Keratinocyte (primary cell): Measurements from ENCODE around the gene TSHZ1. TPM values are rescaled to one million over a fixed set of nuclear protein-coding genes. Genes with fewer than 3 reads are reported as not detected.

ENCODE experiments used
- DNase-seq: peaks from one replicate; pipeline ENCODE4 v3.0.0-alpha.2; 2011; ENCODE audit warnings: low read depth, missing footprints, low spot score
- FAIRE-seq: peaks from 2 replicates; lab custom pipeline; 2011; peaks lifted over from hg19 to GRCh38; lab: Jason Lieb, UNC
- H2AFZ ChIP-seq: 2 replicates; pipeline ENCODE4 v1.6.0; 2012; ENCODE audit warnings: low read length, control low read depth, inconsistent platforms; ENCODE audit not compliant: control insufficient read depth
- H3K27ac ChIP-seq: 2 replicates; pipeline ENCODE4 v1.5.1; 2011; ENCODE audit warnings: low read length; ENCODE audit not compliant: control insufficient read depth, insufficient read depth
- H3K27me3 ChIP-seq: 3 replicates; pipeline ENCODE4 v1.6.0; 2011; ENCODE audit warnings: low read length; ENCODE audit not compliant: control insufficient read depth, insufficient read depth; ENCODE audit errors: extremely low read depth
- H3K36me3 ChIP-seq, 2 experiments: 2 replicates in 1 of 2; 3 replicates in 1 of 2; pipeline ENCODE4 v1.5.1; 2011; ENCODE audit warnings: low read length in 2 of 2, mild to moderate bottlenecking in 1 of 2; ENCODE audit not compliant: control insufficient read depth in 2 of 2, insufficient read depth in 2 of 2; ENCODE audit errors: extremely low read depth in 1 of 2
- H3K4me1 ChIP-seq: 3 replicates; pipeline ENCODE4 v1.5.1; 2011; ENCODE audit warnings: low read length; ENCODE audit not compliant: control insufficient read depth, insufficient read depth; ENCODE audit errors: extremely low read depth
- H3K4me2 ChIP-seq: 3 replicates; pipeline ENCODE4 v1.6.0; 2011; ENCODE audit warnings: low read depth, low read length; ENCODE audit not compliant: control insufficient read depth, insufficient read depth; ENCODE audit errors: extremely low read depth
- H3K4me3 ChIP-seq, 3 experiments: fragments of 200-600 bp in 1 of 3; sonication (generic) in 1 of 3; 2 replicates in 2 of 3; 3 replicates in 1 of 3; pipeline ENCODE4 v1.5.1; 2011 to 2016; ENCODE audit warnings: low read length in 3 of 3, mild to moderate bottlenecking in 3 of 3, control low read depth in 2 of 3, inconsistent platforms in 1 of 3, low read depth in 1 of 3, mixed read lengths in 1 of 3, mixed run types in 1 of 3, moderate library complexity in 1 of 3; ENCODE audit not compliant: control insufficient read depth in 2 of 3, insufficient read depth in 2 of 3; ENCODE audit errors: extremely low read depth in 1 of 3
- H3K79me2 ChIP-seq: 2 replicates; pipeline ENCODE4 v1.6.0; 2012; ENCODE audit warnings: low read length; ENCODE audit not compliant: control insufficient read depth, insufficient read depth
- H3K9ac ChIP-seq: 3 replicates; pipeline ENCODE4 v1.6.0; 2011; ENCODE audit warnings: low read length; ENCODE audit not compliant: control insufficient read depth, insufficient read depth; ENCODE audit errors: extremely low read depth
- H3K9me1 ChIP-seq: 3 replicates; pipeline ENCODE4 v1.6.0; 2011; ENCODE audit warnings: low read length; ENCODE audit not compliant: control insufficient read depth, insufficient read depth; ENCODE audit errors: extremely low read depth
- H3K9me3 ChIP-seq: 2 replicates; pipeline ENCODE4 v1.5.1; 2012; ENCODE audit warnings: low read depth, low read length; ENCODE audit not compliant: control insufficient read depth
- H4K20me1 ChIP-seq: 3 replicates; pipeline ENCODE4 v1.6.0; 2011; ENCODE audit warnings: low read length; ENCODE audit not compliant: control insufficient read depth, insufficient read depth; ENCODE audit errors: extremely low read depth
- CTCF ChIP-seq, 3 experiments: IDR thresholded peaks in 1 of 3; conservative IDR thresholded peaks in 1 of 3; optimal IDR thresholded peaks in 1 of 3; 2 replicates in 2 of 3; 3 replicates in 1 of 3; pipeline versions ENCODE3 to v1.5.1; 2011; ENCODE audit warnings: low read length in 3 of 3, mild to moderate bottlenecking in 3 of 3, moderate library complexity in 2 of 3, control low read depth in 1 of 3, inconsistent platforms in 1 of 3; ENCODE audit not compliant: insufficient read depth in 2 of 3; ENCODE audit errors: extremely low read depth in 1 of 3
- EZH2 ChIP-seq: IDR thresholded peaks from one replicate; pipeline ENCODE4 v1.6.1; 2012; ENCODE audit warnings: inconsistent platforms, mild to moderate bottlenecking, low read length, moderate library complexity
- dilution Hi-C: fragments of 300-500 bp; cut with MboI; formaldehyde crosslinking; loops from one replicate; pipeline ENCODE4 v1.7.0; 2020; ENCODE audit warnings: low sequenced_read_pairs; ENCODE audit not compliant: extremely low pct_ligation_motif_present
- polyA plus RNA-seq, 5 experiments: library from polyadenylated mRNA; depleted of rRNA in 3 of 5; stranded (reverse) in 3 of 5; stranded (forward) in 1 of 5; unstranded in 1 of 5; fragments of >200 nt; gene quantifications; 1 replicate in 1 of 5; 2 replicates in 3 of 5; 3 replicates in 1 of 5; pipeline versions ENCODE4 v1.2.1 to v1.2.3, GENCODE V29; 2011 to 2012; ENCODE audit warnings: missing spikeins in 2 of 5, low read depth in 1 of 5, low replicate concordance in 1 of 5

TSHZ1 gene
- polyA plus RNA-seq, 1 donor (not counting 4 experiments of a cell fraction or from before 2014, with no cell fraction given): 2.2 TPM

- Histone ChIP-seq H3K36me3 (no peaks in the 10 kb centered on the region), H3K27me3 (no peaks in the 10 kb centered on the region), H3K4me2 (no peak overlapping the region), H3K79me2 (no peaks in the 10 kb centered on the region), H4K20me1 (no peaks in the 10 kb centered on the region), H3K4me3 (no peak overlapping the region), H3K9me1 (no peaks in the 10 kb centered on the region), H3K9ac (no peak overlapping the region), H3K4me1 (peaks cover 2% of the 10 kb centered on the region), H3K27ac (no peak overlapping the region), H2AFZ (no peak overlapping the region), H3K9me3 (no peaks in the 10 kb centered on the region)
- dilution Hi-C loops: no loop called here
- no peak for FAIRE-seq
- no peak for DNase-seq
- TF ChIP-seq CTCF (optimal IDR thresholded peaks at IDR 0.05 in 1 of 3, IDR thresholded peaks at IDR 0.05 in 1 of 3, conservative IDR thresholded peaks at IDR 0.05 in 1 of 3; ENCODE audit: extremely low read depth in 1 of 3, insufficient read depth in 2 of 3, low read length in 3 of 3) (no peak), EZH2 (no peak)
These were observed 19.8 kb downstream of the TSHZ1 start for GRCh38 chr18:75230163-75231052.

- Histone ChIP-seq H4K20me1 (no peaks in the 10 kb centered on the region), H3K79me2 (no peaks in the 10 kb centered on the region), H2AFZ (no peak overlapping the region), H3K4me1 (peaks cover 2% of the 10 kb centered on the region), H3K4me3 (no peak overlapping the region), H3K36me3 (no peaks in the 10 kb centered on the region), H3K27ac (no peak overlapping the region), H3K9ac (no peak overlapping the region), H3K9me1 (no peaks in the 10 kb centered on the region), H3K27me3 (no peaks in the 10 kb centered on the region), H3K9me3 (no peaks in the 10 kb centered on the region), H3K4me2 (no peak overlapping the region)
- no peak for FAIRE-seq
- DNase-seq: no peak
- TF ChIP-seq CTCF (optimal IDR thresholded peaks at IDR 0.05 in 1 of 3, IDR thresholded peaks at IDR 0.05 in 1 of 3, conservative IDR thresholded peaks at IDR 0.05 in 1 of 3; ENCODE audit: extremely low read depth in 1 of 3, insufficient read depth in 2 of 3, low read length in 3 of 3) (no peak), EZH2 (no peak)
- dilution Hi-C loops: no loop called here
These were observed 20.4 kb downstream of the TSHZ1 start for GRCh38 chr18:75231053-75231406.
